Hepatocyte (in vitro differentiated cells): ENCODE data around the gene UBR1.

ENCODE experiments used
- EZH2 ChIP-seq: fragments of 200-600 bp; sonication (generic); IDR thresholded peaks from 2 replicates; pipeline ENCODE4 v1.6.1; 2016; ENCODE audit warnings: antibody characterized with exemption, mild to moderate bottlenecking, borderline replicate concordance
- EZH2phosphoT487 ChIP-seq: fragments of 200-600 bp; sonication (generic); IDR thresholded peaks from one replicate; pipeline ENCODE4 v1.6.1; 2018; ENCODE audit warnings: antibody characterized with exemption, mild to moderate bottlenecking, low read depth, moderate library complexity; ENCODE audit not compliant: unreplicated experiment, severe bottlenecking
- TF ChIP-seq, protein P1 (sequence below): fragments of 200-600 bp; sonication (generic); IDR thresholded peaks from 2 replicates; pipeline ENCODE4 v1.5.1; 2016; ENCODE audit warnings: antibody characterized with exemption, mild to moderate bottlenecking; ENCODE audit not compliant: poor library complexity

DNA sequence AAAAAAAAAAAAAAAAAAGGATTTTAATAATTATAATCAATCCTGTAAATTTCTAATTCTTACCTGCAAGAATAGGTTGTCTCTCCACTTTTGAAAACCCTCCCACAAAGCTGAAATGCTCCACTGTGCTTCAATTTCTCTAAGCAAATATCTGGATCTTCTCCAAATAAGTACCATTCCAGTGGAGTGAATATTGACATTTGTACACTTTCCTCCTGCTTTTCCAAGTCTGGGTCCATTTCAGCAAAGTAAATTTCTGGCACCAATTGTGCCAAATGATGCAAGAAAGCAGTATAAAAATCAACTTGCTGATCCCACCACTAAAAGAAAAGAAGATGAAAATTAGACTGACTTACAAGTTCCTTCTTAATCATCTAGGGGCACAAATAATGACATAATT is 19.9 kb downstream of the UBR1 start:
- TF ChIP-seq, protein P1, sequence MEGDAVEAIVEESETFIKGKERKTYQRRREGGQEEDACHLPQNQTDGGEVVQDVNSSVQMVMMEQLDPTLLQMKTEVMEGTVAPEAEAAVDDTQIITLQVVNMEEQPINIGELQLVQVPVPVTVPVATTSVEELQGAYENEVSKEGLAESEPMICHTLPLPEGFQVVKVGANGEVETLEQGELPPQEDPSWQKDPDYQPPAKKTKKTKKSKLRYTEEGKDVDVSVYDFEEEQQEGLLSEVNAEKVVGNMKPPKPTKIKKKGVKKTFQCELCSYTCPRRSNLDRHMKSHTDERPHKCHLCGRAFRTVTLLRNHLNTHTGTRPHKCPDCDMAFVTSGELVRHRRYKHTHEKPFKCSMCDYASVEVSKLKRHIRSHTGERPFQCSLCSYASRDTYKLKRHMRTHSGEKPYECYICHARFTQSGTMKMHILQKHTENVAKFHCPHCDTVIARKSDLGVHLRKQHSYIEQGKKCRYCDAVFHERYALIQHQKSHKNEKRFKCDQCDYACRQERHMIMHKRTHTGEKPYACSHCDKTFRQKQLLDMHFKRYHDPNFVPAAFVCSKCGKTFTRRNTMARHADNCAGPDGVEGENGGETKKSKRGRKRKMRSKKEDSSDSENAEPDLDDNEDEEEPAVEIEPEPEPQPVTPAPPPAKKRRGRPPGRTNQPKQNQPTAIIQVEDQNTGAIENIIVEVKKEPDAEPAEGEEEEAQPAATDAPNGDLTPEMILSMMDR: no peak
- no peak for TF ChIP-seq EZH2
- no peak for TF ChIP-seq EZH2phosphoT487
